ENCODE results near the gene PCCA. TPM values are rescaled to one million over a fixed set of nuclear protein-coding genes. Genes with fewer than 3 reads are reported as not detected.

The PCCA gene
- total and polyA plus RNA-seq, 2 donors (not counting 1 experiment from before 2014, with no cell fraction given), result 4.8 to 17.4 TPM

GRCh38 chr13:100506154-100506553 lies 417.3 kb downstream of the PCCA start:
- Mint-ChIP-seq H3K4me1 (peaks cover 12% of the 10 kb centered on the region), H3K27me3 (peaks cover 7% of the 10 kb centered on the region), H3K9me3 (ENCODE audit: insufficient read depth) (no peaks in the 10 kb centered on the region), H3K27ac (no peak overlapping the region), H3K4me3 (peak overlapping the region; percentile 66)
- DNase-seq (no peak), ATAC-seq (ENCODE audit: low read depth) (no peak)
- ChIA-PET CTCF (interaction anchor here (1.2 kb wide), 1 partner anchor 9 kb away, joined by 3 read pairs; no protein-coding TSS in a partner anchor), POLR2A (no interaction called here)
- H2AFZ ChIP-seq (ENCODE audit: insufficient read depth, low read depth, low read length, poor library complexity, severe bottlenecking), result no peak overlapping the region
- 87% methylated on average over 6 of the region's 15 CpGs for WGBS (ENCODE audit: insufficient coverage)
- H3K27ac ChIP-seq (ENCODE audit: low read length in 2 of 2), result no peak overlapping the region
- H3K79me2 ChIP-seq (ENCODE audit: control insufficient read depth, insufficient read depth, low read length), result no peaks in the 10 kb centered on the region
- TF ChIP-seq EZH2 (IDR thresholded peaks at IDR 0.05; ENCODE audit: borderline replicate concordance, insufficient read depth, low read depth, low read length, poor library complexity, severe bottlenecking), result no peak
- TF ChIP-seq, protein P1, sequence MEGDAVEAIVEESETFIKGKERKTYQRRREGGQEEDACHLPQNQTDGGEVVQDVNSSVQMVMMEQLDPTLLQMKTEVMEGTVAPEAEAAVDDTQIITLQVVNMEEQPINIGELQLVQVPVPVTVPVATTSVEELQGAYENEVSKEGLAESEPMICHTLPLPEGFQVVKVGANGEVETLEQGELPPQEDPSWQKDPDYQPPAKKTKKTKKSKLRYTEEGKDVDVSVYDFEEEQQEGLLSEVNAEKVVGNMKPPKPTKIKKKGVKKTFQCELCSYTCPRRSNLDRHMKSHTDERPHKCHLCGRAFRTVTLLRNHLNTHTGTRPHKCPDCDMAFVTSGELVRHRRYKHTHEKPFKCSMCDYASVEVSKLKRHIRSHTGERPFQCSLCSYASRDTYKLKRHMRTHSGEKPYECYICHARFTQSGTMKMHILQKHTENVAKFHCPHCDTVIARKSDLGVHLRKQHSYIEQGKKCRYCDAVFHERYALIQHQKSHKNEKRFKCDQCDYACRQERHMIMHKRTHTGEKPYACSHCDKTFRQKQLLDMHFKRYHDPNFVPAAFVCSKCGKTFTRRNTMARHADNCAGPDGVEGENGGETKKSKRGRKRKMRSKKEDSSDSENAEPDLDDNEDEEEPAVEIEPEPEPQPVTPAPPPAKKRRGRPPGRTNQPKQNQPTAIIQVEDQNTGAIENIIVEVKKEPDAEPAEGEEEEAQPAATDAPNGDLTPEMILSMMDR (IDR thresholded peaks at IDR 0.05), result no peak
- H3K9me3 ChIP-seq (ENCODE audit: control extremely low read depth in 1 of 3, control insufficient read depth in 2 of 3, insufficient read depth in 1 of 3, low read length in 2 of 3), result no peaks in the 10 kb centered on the region
- H3K4me3 ChIP-seq (ENCODE audit: control extremely low read depth in 1 of 5, extremely low read depth in 1 of 5, insufficient read depth in 1 of 5, low read depth in 2 of 5, low read length in 4 of 5), result no peak overlapping the region
- no peaks in the 10 kb centered on the region for H3K27me3 ChIP-seq (replicated peaks in 1 of 4; ENCODE audit: control extremely low read depth in 1 of 4, control insufficient read depth in 3 of 4, insufficient read depth in 4 of 4, low read length in 3 of 4)
- no peaks in the 10 kb centered on the region for H4K20me1 ChIP-seq (ENCODE audit: control insufficient read depth, insufficient read depth, low read length, poor library complexity, severe bottlenecking)
- no peak overlapping the region for H3K9ac ChIP-seq (ENCODE audit: low read length)
- intact Hi-C loops (cut with micrococcal nuclease), result no loop called here
- no peaks in the 10 kb centered on the region for H3K36me3 ChIP-seq (replicated peaks in 1 of 2; ENCODE audit: control extremely low read depth in 1 of 2, control insufficient read depth in 1 of 2, extremely low read depth in 1 of 2, insufficient read depth in 2 of 2, low read length in 1 of 2)
- peaks cover 0 to 3% of the 10 kb centered on the region in 2 donors for H3K4me1 ChIP-seq (ENCODE audit: control insufficient read depth in 2 of 2, insufficient read depth in 2 of 2, low read length in 2 of 2)
- H3K4me2 ChIP-seq (replicated peaks; ENCODE audit: low read depth, low read length, poor library complexity, severe bottlenecking), result peak overlapping the region; percentile 29

- WGBS (ENCODE audit: insufficient coverage), result 100% methylated on average over 1 of the region's 9 CpGs
- no peak overlapping the region for H3K27ac Mint-ChIP-seq
- no peaks in the 10 kb centered on the region for H3K27me3 ChIP-seq (replicated peaks in 1 of 4; ENCODE audit: control extremely low read depth in 1 of 4, control insufficient read depth in 3 of 4, insufficient read depth in 4 of 4, low read length in 3 of 4)
- peaks cover 7% of the 10 kb centered on the region for H3K27me3 Mint-ChIP-seq
- H3K9ac ChIP-seq (ENCODE audit: low read length), result no peak overlapping the region
- peaks cover 0 to 3% of the 10 kb centered on the region in 2 donors for H3K4me1 ChIP-seq (ENCODE audit: control insufficient read depth in 2 of 2, insufficient read depth in 2 of 2, low read length in 2 of 2)
- H3K27ac ChIP-seq (ENCODE audit: low read length in 2 of 2), result no peak overlapping the region
- CTCF ChIA-PET, result interaction anchor here (1.2 kb wide), 1 partner anchor 8 kb away, joined by 3 read pairs; no protein-coding TSS in a partner anchor
- no peak overlapping the region for H2AFZ ChIP-seq (ENCODE audit: insufficient read depth, low read depth, low read length, poor library complexity, severe bottlenecking)
- peaks cover 12% of the 10 kb centered on the region for H3K4me1 Mint-ChIP-seq
- peak overlapping the region; percentile 29 for H3K4me2 ChIP-seq (replicated peaks; ENCODE audit: low read depth, low read length, poor library complexity, severe bottlenecking)
- DNase-seq, result no peak
- H3K36me3 ChIP-seq (replicated peaks in 1 of 2; ENCODE audit: control extremely low read depth in 1 of 2, control insufficient read depth in 1 of 2, extremely low read depth in 1 of 2, insufficient read depth in 2 of 2, low read length in 1 of 2), result no peaks in the 10 kb centered on the region
- ATAC-seq (ENCODE audit: low read depth), result no peak
- H3K4me3 ChIP-seq (ENCODE audit: control extremely low read depth in 1 of 5, extremely low read depth in 1 of 5, insufficient read depth in 1 of 5, low read depth in 2 of 5, low read length in 4 of 5), result no peak overlapping the region
- no peak for TF ChIP-seq EZH2 (IDR thresholded peaks at IDR 0.05; ENCODE audit: borderline replicate concordance, insufficient read depth, low read depth, low read length, poor library complexity, severe bottlenecking)
- TF ChIP-seq, protein P1 (IDR thresholded peaks at IDR 0.05), result no peak
- no peak overlapping the region for H3K4me3 Mint-ChIP-seq
- H3K9me3 Mint-ChIP-seq (ENCODE audit: insufficient read depth), result no peaks in the 10 kb centered on the region
- POLR2A ChIA-PET, result no interaction called here
- H3K79me2 ChIP-seq (ENCODE audit: control insufficient read depth, insufficient read depth, low read length), result no peaks in the 10 kb centered on the region
- H4K20me1 ChIP-seq (ENCODE audit: control insufficient read depth, insufficient read depth, low read length, poor library complexity, severe bottlenecking), result no peaks in the 10 kb centered on the region
- no peaks in the 10 kb centered on the region for H3K9me3 ChIP-seq (ENCODE audit: control extremely low read depth in 1 of 3, control insufficient read depth in 2 of 3, insufficient read depth in 1 of 3, low read length in 2 of 3)
- intact Hi-C loops (cut with micrococcal nuclease), result no loop called here
Observed at GRCh38 chr13:100506600-100507422, 417.9 kb downstream of the PCCA start.
